ENCODE data around the gene LSM11. TPM values are rescaled to one million over a fixed set of nuclear protein-coding genes. Genes with fewer than 3 reads are reported as not detected.

Gene LSM11
- total RNA-seq, 1 experiment from 2014 or later = 4.3 TPM

GRCh38 chr5:157802736-157803135, 59.2 kb downstream of the LSM11 start:
- H3K27me3 ChIP-seq = no peaks in the 10 kb centered on the region
- no peak overlapping the region for H3K4me3 ChIP-seq
- H3K9me3 ChIP-seq = no peaks in the 10 kb centered on the region
- peaks cover 58% of the 10 kb centered on the region for H3K36me3 ChIP-seq
- no peak for DNase-seq

GRCh38 chr5:157808043-157808442, 64.5 kb downstream of the LSM11 start:
- Histone ChIP-seq H3K27me3 (no peaks in the 10 kb centered on the region), H3K9me3 (no peaks in the 10 kb centered on the region), H3K4me3 (no peak overlapping the region), H3K36me3 (peaks cover 72% of the 10 kb centered on the region)
- DNase-seq = no peak

Other genes starting within 250 kb of the LSM11 start
- gene ADAM19, start 167.9 kb upstream of the LSM11 start, total RNA-seq (2014; rRNA removed; shearing (Covaris generic); ENCODE audit: low replicate concordance) = 10.6 and 16.4 TPM in 2 replicates
- not detected in 2 replicates for gene SOX30, start 91.3 kb upstream of the LSM11 start, total RNA-seq (2014; rRNA removed; shearing (Covaris generic); ENCODE audit: low replicate concordance)
- not detected in 2 replicates for gene C5orf52, start 72.2 kb upstream of the LSM11 start, total RNA-seq (2014; rRNA removed; shearing (Covaris generic); ENCODE audit: low replicate concordance)
- 27.2 and 36.2 TPM in 2 replicates for gene THG1L, start 12.3 kb upstream of the LSM11 start, total RNA-seq (2014; rRNA removed; shearing (Covaris generic); ENCODE audit: low replicate concordance)
- gene CLINT1, start 115.4 kb downstream of the LSM11 start, total RNA-seq (2014; rRNA removed; shearing (Covaris generic); ENCODE audit: low replicate concordance) = 137 and 502 TPM in 2 replicates

Measured in MG63 (cell line).